ENCODE measurements around the gene EHBP1L1. TPM values are rescaled to one million over a fixed set of nuclear protein-coding genes. Genes with fewer than 3 reads are reported as not detected.

Gene EHBP1L1
- total and polyA plus RNA-seq, 2 of the 8 experiments (the other 6 are each of a cell fraction or from before 2014, with no cell fraction given), result 4.3 to 6.6 TPM

DNA sequence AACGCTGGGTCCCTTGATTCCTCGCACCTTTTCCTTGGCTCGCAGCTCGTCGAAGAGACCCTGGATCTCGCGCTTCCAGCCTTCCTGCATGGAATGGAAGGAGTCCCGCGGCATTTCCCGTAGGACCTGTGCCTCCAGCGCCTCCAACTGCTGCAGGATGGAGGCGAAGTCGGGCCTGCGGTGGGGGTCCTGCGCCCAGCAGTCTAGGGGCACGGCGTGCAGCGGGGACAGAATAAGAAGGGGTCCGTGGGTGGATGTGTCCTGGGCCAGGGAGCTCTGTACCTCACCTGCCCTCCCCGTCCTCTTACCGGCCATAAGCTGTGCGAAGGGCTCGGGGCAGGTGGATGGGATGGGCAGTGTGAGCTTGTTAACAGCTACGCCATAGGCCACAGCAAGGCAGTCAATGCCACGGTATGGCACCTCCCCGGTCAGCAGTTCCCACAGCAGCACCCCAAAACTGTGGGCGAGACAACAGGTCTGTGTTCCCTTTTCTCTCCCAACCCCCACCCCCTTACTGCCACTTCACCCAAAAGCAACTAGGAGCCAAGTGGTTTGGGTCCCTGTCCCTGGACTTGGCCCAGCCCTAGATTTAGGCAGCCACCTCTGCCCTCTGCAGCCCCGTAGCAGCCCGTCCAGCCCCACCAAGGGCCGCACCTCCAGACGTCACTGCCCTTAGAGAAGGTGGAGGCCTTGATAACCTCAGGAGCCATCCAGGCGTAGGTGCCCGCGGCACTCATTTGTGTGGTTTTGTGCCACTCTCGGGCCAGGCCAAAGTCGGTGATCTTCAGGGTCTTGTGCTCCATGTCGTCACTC is 32.0 kb downstream of the EHBP1L1 start (continued):
- TF ChIP-seq, protein P1, sequence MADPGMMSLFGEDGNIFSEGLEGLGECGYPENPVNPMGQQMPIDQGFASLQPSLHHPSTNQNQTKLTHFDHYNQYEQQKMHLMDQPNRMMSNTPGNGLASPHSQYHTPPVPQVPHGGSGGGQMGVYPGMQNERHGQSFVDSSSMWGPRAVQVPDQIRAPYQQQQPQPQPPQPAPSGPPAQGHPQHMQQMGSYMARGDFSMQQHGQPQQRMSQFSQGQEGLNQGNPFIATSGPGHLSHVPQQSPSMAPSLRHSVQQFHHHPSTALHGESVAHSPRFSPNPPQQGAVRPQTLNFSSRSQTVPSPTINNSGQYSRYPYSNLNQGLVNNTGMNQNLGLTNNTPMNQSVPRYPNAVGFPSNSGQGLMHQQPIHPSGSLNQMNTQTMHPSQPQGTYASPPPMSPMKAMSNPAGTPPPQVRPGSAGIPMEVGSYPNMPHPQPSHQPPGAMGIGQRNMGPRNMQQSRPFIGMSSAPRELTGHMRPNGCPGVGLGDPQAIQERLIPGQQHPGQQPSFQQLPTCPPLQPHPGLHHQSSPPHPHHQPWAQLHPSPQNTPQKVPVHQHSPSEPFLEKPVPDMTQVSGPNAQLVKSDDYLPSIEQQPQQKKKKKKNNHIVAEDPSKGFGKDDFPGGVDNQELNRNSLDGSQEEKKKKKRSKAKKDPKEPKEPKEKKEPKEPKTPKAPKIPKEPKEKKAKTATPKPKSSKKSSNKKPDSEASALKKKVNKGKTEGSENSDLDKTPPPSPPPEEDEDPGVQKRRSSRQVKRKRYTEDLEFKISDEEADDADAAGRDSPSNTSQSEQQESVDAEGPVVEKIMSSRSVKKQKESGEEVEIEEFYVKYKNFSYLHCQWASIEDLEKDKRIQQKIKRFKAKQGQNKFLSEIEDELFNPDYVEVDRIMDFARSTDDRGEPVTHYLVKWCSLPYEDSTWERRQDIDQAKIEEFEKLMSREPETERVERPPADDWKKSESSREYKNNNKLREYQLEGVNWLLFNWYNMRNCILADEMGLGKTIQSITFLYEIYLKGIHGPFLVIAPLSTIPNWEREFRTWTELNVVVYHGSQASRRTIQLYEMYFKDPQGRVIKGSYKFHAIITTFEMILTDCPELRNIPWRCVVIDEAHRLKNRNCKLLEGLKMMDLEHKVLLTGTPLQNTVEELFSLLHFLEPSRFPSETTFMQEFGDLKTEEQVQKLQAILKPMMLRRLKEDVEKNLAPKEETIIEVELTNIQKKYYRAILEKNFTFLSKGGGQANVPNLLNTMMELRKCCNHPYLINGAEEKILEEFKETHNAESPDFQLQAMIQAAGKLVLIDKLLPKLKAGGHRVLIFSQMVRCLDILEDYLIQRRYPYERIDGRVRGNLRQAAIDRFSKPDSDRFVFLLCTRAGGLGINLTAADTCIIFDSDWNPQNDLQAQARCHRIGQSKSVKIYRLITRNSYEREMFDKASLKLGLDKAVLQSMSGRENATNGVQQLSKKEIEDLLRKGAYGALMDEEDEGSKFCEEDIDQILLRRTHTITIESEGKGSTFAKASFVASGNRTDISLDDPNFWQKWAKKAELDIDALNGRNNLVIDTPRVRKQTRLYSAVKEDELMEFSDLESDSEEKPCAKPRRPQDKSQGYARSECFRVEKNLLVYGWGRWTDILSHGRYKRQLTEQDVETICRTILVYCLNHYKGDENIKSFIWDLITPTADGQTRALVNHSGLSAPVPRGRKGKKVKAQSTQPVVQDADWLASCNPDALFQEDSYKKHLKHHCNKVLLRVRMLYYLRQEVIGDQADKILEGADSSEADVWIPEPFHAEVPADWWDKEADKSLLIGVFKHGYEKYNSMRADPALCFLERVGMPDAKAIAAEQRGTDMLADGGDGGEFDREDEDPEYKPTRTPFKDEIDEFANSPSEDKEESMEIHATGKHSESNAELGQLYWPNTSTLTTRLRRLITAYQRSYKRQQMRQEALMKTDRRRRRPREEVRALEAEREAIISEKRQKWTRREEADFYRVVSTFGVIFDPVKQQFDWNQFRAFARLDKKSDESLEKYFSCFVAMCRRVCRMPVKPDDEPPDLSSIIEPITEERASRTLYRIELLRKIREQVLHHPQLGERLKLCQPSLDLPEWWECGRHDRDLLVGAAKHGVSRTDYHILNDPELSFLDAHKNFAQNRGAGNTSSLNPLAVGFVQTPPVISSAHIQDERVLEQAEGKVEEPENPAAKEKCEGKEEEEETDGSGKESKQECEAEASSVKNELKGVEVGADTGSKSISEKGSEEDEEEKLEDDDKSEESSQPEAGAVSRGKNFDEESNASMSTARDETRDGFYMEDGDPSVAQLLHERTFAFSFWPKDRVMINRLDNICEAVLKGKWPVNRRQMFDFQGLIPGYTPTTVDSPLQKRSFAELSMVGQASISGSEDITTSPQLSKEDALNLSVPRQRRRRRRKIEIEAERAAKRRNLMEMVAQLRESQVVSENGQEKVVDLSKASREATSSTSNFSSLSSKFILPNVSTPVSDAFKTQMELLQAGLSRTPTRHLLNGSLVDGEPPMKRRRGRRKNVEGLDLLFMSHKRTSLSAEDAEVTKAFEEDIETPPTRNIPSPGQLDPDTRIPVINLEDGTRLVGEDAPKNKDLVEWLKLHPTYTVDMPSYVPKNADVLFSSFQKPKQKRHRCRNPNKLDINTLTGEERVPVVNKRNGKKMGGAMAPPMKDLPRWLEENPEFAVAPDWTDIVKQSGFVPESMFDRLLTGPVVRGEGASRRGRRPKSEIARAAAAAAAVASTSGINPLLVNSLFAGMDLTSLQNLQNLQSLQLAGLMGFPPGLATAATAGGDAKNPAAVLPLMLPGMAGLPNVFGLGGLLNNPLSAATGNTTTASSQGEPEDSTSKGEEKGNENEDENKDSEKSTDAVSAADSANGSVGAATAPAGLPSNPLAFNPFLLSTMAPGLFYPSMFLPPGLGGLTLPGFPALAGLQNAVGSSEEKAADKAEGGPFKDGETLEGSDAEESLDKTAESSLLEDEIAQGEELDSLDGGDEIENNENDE (IDR thresholded peaks at IDR 0.05; ENCODE audit: insufficient replicate concordance, low read length), result no peak
- no peak for TF ChIP-seq PHF8 (conservative IDR thresholded peaks at IDR 0.05; ENCODE audit: low read depth, low read length)
- TF ChIP-seq JUND (IDR thresholded peaks at IDR 0.05; ENCODE audit: low read length), result no peak
- no peak for TF ChIP-seq SP4 (IDR thresholded peaks at IDR 0.05; ENCODE audit: low read length)
- TF ChIP-seq ZNF274 (IDR thresholded peaks at IDR 0.05; ENCODE audit: borderline replicate concordance, extremely low read depth, low read length), result no peak
